ENCODE data around the gene PPP1R9A. TPM values are rescaled to one million over a fixed set of nuclear protein-coding genes. Genes with fewer than 3 reads are reported as not detected.

PPP1R9A gene
- total RNA-seq, 1 donor from 2014 or later, result 19.9 TPM

DNA sequence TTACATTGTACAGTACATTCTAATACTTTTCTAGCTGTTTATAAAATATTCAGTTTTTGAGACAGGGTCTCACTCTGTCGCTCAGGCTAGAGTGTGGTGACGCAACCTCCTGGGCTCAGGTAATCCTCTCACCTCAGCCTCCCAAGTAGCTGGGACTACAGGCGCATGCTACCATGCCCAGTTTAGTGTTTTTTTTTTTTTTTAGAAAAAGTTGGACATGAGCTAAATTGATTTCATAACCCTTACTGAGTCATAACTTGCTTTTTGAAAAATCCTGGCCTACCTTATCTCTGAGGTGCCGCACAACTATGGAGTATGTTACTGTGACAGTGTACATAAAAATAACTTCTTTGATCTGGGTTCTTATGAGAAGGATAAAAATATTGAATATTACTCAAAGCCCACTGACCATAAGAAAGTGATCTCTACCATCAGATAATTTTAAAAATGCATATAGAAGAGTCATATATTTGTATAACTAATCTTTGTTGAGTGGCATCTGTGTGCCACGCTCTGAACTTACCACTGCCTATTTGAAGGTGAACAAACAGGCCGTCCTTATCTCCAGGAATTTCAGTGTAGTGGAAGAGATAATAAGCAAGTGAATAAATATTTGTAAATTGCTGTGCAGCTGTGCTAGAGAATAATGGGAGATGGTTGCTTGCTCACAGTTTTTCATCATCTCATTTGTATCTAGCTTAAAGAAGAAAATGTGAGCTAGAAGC, 73.2 kb downstream of the PPP1R9A start:
- DNase-seq (ENCODE audit: low read depth), result no peak
- Histone ChIP-seq H3K4me3 (ENCODE audit: low read depth, low read length) (no peak overlapping the region), H3K36me3 (ENCODE audit: control insufficient read depth, insufficient read depth, low read length) (no peaks in the 10 kb centered on the region), H3K27me3 (ENCODE audit: control insufficient read depth, insufficient read depth, low read length) (no peaks in the 10 kb centered on the region)
- no peak for TF ChIP-seq CTCF (IDR thresholded peaks at IDR 0.05; ENCODE audit: insufficient read depth, low read length, poor library complexity, severe bottlenecking)

GRCh38 chr7:94995921-94996320, 88.5 kb downstream of the PPP1R9A start:
- DNase-seq (ENCODE audit: low read depth), result no peak

GRCh38 chr7:94996369-94996768, 89.0 kb downstream of the PPP1R9A start:
- H3K36me3 ChIP-seq (ENCODE audit: control insufficient read depth, insufficient read depth, low read length), result no peaks in the 10 kb centered on the region
- H3K27me3 ChIP-seq (ENCODE audit: control insufficient read depth, insufficient read depth, low read length), result no peaks in the 10 kb centered on the region
- no peak overlapping the region for H3K4me3 ChIP-seq (ENCODE audit: low read depth, low read length)
- no peak for DNase-seq (ENCODE audit: low read depth)
- TF ChIP-seq CTCF (IDR thresholded peaks at IDR 0.05; ENCODE audit: insufficient read depth, low read length, poor library complexity, severe bottlenecking), result no peak

More at GRCh38 chr7:94995921-94996320, 88.5 kb downstream of the PPP1R9A start:
- H3K36me3 ChIP-seq (ENCODE audit: control insufficient read depth, insufficient read depth, low read length), result no peaks in the 10 kb centered on the region
- H3K4me3 ChIP-seq (ENCODE audit: low read depth, low read length), result no peak overlapping the region
- no peak for TF ChIP-seq CTCF (IDR thresholded peaks at IDR 0.05; ENCODE audit: insufficient read depth, low read length, poor library complexity, severe bottlenecking)
- no peaks in the 10 kb centered on the region for H3K27me3 ChIP-seq (ENCODE audit: control insufficient read depth, insufficient read depth, low read length)

GRCh38 chr7:94997547-94997946, 90.2 kb downstream of the PPP1R9A start:
- Histone ChIP-seq H3K4me3 (ENCODE audit: low read depth, low read length) (no peak overlapping the region), H3K36me3 (ENCODE audit: control insufficient read depth, insufficient read depth, low read length) (no peaks in the 10 kb centered on the region), H3K27me3 (ENCODE audit: control insufficient read depth, insufficient read depth, low read length) (no peaks in the 10 kb centered on the region)
- no peak for DNase-seq (ENCODE audit: low read depth)
- no peak for TF ChIP-seq CTCF (IDR thresholded peaks at IDR 0.05; ENCODE audit: insufficient read depth, low read length, poor library complexity, severe bottlenecking)

GRCh38 chr7:94998266-94999068, 91.1 kb downstream of the PPP1R9A start:
- Histone ChIP-seq H3K27me3 (ENCODE audit: control insufficient read depth, insufficient read depth, low read length) (no peaks in the 10 kb centered on the region), H3K36me3 (ENCODE audit: control insufficient read depth, insufficient read depth, low read length) (no peaks in the 10 kb centered on the region), H3K4me3 (ENCODE audit: low read depth, low read length) (no peak overlapping the region)
- TF ChIP-seq CTCF (IDR thresholded peaks at IDR 0.05; ENCODE audit: insufficient read depth, low read length, poor library complexity, severe bottlenecking), result no peak
- DNase-seq (ENCODE audit: low read depth), result no peak

All from kidney epithelial cell (primary cell).